Fibroblast of pulmonary artery (primary cell): ENCODE measurements around the gene TIMP3.
A peak's percentile ranks its signal among the peaks of the same experiment; 100 is the strongest.

ENCODE experiments used
- DNase-seq: peaks from one replicate; pipeline ENCODE4 v3.0.0-alpha.2; 2010; ENCODE audit warnings: low read depth
- H3K4me3 ChIP-seq: replicated peaks from 2 replicates; pipeline ENCODE4 v1.5.1; 2011; ENCODE audit warnings: low read depth, mild to moderate bottlenecking, control low read depth, low read length, moderate library complexity
- CTCF ChIP-seq: IDR thresholded peaks from 2 replicates; pipeline ENCODE4 v1.5.1; 2011; ENCODE audit warnings: mild to moderate bottlenecking, control low read depth, low read length, inconsistent platforms; ENCODE audit errors: missing control alignments

The TIMP3 gene

GRCh38 chr22:32793589-32793988 is 7.9 kb upstream of the TIMP3 start:
- no peak for DNase-seq
- H3K4me3 ChIP-seq = no peak overlapping the region
- TF ChIP-seq CTCF = no peak

- DNase-seq = no peak
- TF ChIP-seq CTCF = no peak
- no peak overlapping the region for H3K4me3 ChIP-seq
Measured at GRCh38 chr22:32794449-32795213, 6.9 kb upstream of the TIMP3 start.

- no peak for TF ChIP-seq CTCF
- no peak overlapping the region for H3K4me3 ChIP-seq
- no peak for DNase-seq
Measured at GRCh38 chr22:32795214-32795596, 6.3 kb upstream of the TIMP3 start.

- TF ChIP-seq CTCF = peak; percentile 94
- peak; percentile 74 for DNase-seq
Measured at GRCh38 chr22:32796865-32797573, 4.5 kb upstream of the TIMP3 start.

GRCh38 chr22:32799496-32799895 is 2.0 kb upstream of the TIMP3 start:
- TF ChIP-seq CTCF = no peak
- no peak for DNase-seq
- no peak overlapping the region for H3K4me3 ChIP-seq

More at GRCh38 chr22:32796865-32797573, 4.5 kb upstream of the TIMP3 start:
- H3K4me3 ChIP-seq = no peak overlapping the region

- H3K4me3 ChIP-seq = no peak overlapping the region
- no peak for DNase-seq
- no peak for TF ChIP-seq CTCF
Measured at GRCh38 chr22:32800158-32800882, 1.2 kb upstream of the TIMP3 start.
